SU-DHL-6 (cell line): Measurements from ENCODE around the gene CDKL1.

ENCODE experiments used
- H2AFZ ChIP-seq: fragments of 200-600 bp; sonication (generic); 2 replicates; pipeline ENCODE4 v1.6.1; 2014; ENCODE audit warnings: low read depth, mild to moderate bottlenecking, moderate library complexity, mixed read lengths, antibody characterized with exemption, low read length; ENCODE audit not compliant: severe bottlenecking
- H3F3A ChIP-seq: fragments of 200-600 bp; shearing (Covaris generic); 2 replicates; pipeline ENCODE4 v1.6.0; 2016; ENCODE audit warnings: antibody characterized with exemption, mild to moderate bottlenecking; ENCODE audit not compliant: insufficient read depth
- H3K27ac ChIP-seq: fragments of 200-600 bp; sonication (generic); 2 replicates; pipeline ENCODE4 v1.5.1; 2016; ENCODE audit warnings: low read depth, mild to moderate bottlenecking, low read length, moderate library complexity, mixed read lengths
- H3K27me3 ChIP-seq: fragments of 200-600 bp; sonication (generic), shearing (Covaris generic); 2 replicates; pipeline ENCODE4 v1.6.0; 2014; ENCODE audit warnings: mild to moderate bottlenecking, low read length
- H3K36me3 ChIP-seq: fragments of 200-600 bp; sonication (generic); 2 replicates; pipeline ENCODE4 v1.6.1; 2014; ENCODE audit warnings: mild to moderate bottlenecking, low read length, mixed read lengths
- H3K4me2 ChIP-seq: fragments of 300-600, 200-600 bp; shearing (Covaris generic), sonication (generic); 2 replicates; pipeline ENCODE4 v1.6.0; 2014; ENCODE audit warnings: low read length, low read depth, mild to moderate bottlenecking; ENCODE audit not compliant: poor library complexity, severe bottlenecking
- H3K4me3 ChIP-seq: fragments of 200-600 bp; sonication (generic); 2 replicates; pipeline ENCODE4 v1.5.1; 2014; ENCODE audit warnings: antibody characterized with exemption, low read length, mild to moderate bottlenecking, mixed read lengths; ENCODE audit not compliant: insufficient read depth, poor library complexity, severe bottlenecking
- H3K79me2 ChIP-seq: fragments of 200-600 bp; sonication (generic); 2 replicates; pipeline ENCODE4 v1.6.1; 2014; ENCODE audit warnings: mild to moderate bottlenecking, low read length, moderate library complexity; ENCODE audit not compliant: insufficient read depth
- H3K9ac ChIP-seq: fragments of 200-600 bp; sonication (generic); 2 replicates; pipeline ENCODE4 v1.7.0; 2014; ENCODE audit warnings: mild to moderate bottlenecking, low read length
- H3K9me2 ChIP-seq: fragments of 200-600 bp; sonication (generic); replicated peaks from 2 replicates; pipeline ENCODE4 v1.6.1; 2014; ENCODE audit warnings: low read length; ENCODE audit not compliant: insufficient read depth
- H3K9me3 ChIP-seq: fragments of 200-600 bp; sonication (generic); 2 replicates; pipeline ENCODE4 v1.6.1; 2014; ENCODE audit warnings: low read length, mixed read lengths; ENCODE audit not compliant: insufficient read depth
- H4K20me1 ChIP-seq: fragments of 200-600 bp; sonication (generic); 2 replicates; pipeline ENCODE4 v1.6.1; 2014; ENCODE audit warnings: low read depth, mild to moderate bottlenecking, antibody characterized with exemption, low read length, moderate library complexity, mixed read lengths
- CTCF ChIP-seq: fragments of 200-600 bp; sonication (generic); IDR thresholded peaks from one replicate; pipeline ENCODE4 v1.5.1; 2017; ENCODE audit warnings: antibody characterized with exemption, mild to moderate bottlenecking, low read length, moderate library complexity; ENCODE audit not compliant: insufficient read depth, poor library complexity, severe bottlenecking
- EZH2phosphoT487 ChIP-seq: fragments of 200-600 bp; sonication (generic), shearing (Covaris generic); conservative IDR thresholded peaks from 2 replicates; pipeline ENCODE4 v1.6.1; 2018; ENCODE audit warnings: mild to moderate bottlenecking, antibody characterized with exemption, low read length, moderate library complexity, mixed read lengths

CDKL1 gene

DNA sequence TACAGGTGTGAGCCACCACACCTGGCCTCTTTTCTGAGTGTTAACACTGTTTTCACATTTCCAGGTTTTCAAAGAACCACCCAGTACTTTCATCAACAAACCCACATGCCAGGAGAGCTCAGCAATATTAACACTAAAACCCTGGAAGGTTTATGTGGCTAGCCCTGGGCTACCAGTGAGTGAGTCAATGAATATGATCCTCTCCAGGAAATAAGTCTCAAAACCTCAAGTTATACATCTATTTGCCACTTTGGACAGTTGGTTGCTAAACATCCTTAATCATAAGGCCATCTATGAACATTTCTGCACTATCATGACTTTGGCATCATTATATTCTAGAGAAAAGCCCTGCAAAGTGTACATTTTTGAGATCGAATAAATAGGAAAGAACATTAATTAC, 6.3 kb upstream of the CDKL1 start:
- H3K4me3 ChIP-seq = no peak overlapping the region
- no peak overlapping the region for H3K9ac ChIP-seq
- TF ChIP-seq CTCF (no peak), EZH2phosphoT487 (no peak)
- no peak overlapping the region for H3K27ac ChIP-seq
- no peaks in the 10 kb centered on the region for H3K36me3 ChIP-seq
- H3K4me2 ChIP-seq = no peak overlapping the region
- H3K27me3 ChIP-seq = no peaks in the 10 kb centered on the region
- H2AFZ ChIP-seq = no peak overlapping the region
- no peaks in the 10 kb centered on the region for H3K9me3 ChIP-seq
- no peaks in the 10 kb centered on the region for H3K79me2 ChIP-seq
- H3K9me2 ChIP-seq = no peaks in the 10 kb centered on the region
- H4K20me1 ChIP-seq = no peaks in the 10 kb centered on the region
- H3F3A ChIP-seq = peaks cover 1% of the 10 kb centered on the region; the same call in 1 of the 2 replicates

DNA sequence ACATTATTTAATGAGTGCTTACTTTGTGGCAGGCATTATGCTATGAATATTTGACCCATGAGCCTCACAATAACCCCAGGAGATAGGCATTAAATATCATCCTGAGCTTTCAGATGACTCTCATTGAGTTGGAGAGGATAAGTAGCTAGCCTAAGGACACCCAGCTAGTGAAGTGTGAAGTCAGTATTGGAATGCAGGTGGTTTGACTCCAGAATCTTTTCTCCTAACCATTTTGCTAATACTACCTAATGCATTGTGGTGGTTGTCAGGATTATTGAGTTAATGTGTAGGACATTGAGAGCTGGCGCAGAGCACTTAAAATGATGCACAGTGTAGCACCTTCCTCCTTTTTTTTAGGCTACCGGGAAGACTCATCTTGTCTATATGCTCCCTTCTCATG, 3.8 kb upstream of the CDKL1 start:
- no peak overlapping the region for H3K9ac ChIP-seq
- H3K27me3 ChIP-seq = no peaks in the 10 kb centered on the region
- no peak overlapping the region for H3K27ac ChIP-seq

GRCh38 chr14:50399251-50400032, 2.8 kb upstream of the CDKL1 start:
- no peak overlapping the region for H3K4me2 ChIP-seq
- TF ChIP-seq EZH2phosphoT487 = no peak
- no peak for TF ChIP-seq CTCF

More for the DNA sequence above, 3.8 kb upstream of the CDKL1 start:
- H3K4me2 ChIP-seq = no peak overlapping the region
- H3K9me2 ChIP-seq = no peaks in the 10 kb centered on the region
- H3K79me2 ChIP-seq = no peaks in the 10 kb centered on the region
- H3K4me3 ChIP-seq = no peak overlapping the region
- no peak overlapping the region for H2AFZ ChIP-seq
- no peaks in the 10 kb centered on the region for H3K36me3 ChIP-seq
- peaks cover 7% of the 10 kb centered on the region; the same call in 1 of the 2 replicates for H3F3A ChIP-seq
- no peaks in the 10 kb centered on the region for H3K9me3 ChIP-seq
- no peaks in the 10 kb centered on the region for H4K20me1 ChIP-seq
- TF ChIP-seq EZH2phosphoT487 (no peak), CTCF (no peak)

More at GRCh38 chr14:50399251-50400032, 2.8 kb upstream of the CDKL1 start:
- Histone ChIP-seq H3K4me3 (no peak overlapping the region), H3K36me3 (no peaks in the 10 kb centered on the region), H3K79me2 (no peaks in the 10 kb centered on the region), H3K9me3 (no peaks in the 10 kb centered on the region), H2AFZ (no peak overlapping the region), H3K9me2 (no peaks in the 10 kb centered on the region), H3K27me3 (no peaks in the 10 kb centered on the region), H3K27ac (no peak overlapping the region), H3F3A (peaks cover 7% of the 10 kb centered on the region; the same call in 1 of the 2 replicates), H4K20me1 (no peaks in the 10 kb centered on the region), H3K9ac (no peak overlapping the region)
